Stimulated activated CD8-positive, alpha-beta memory T cell treated with anti-CD3 and anti-CD28 coated beads, Interleukin-12 subunit alpha, Interleukin-12 subunit beta, amount 100 ng/mL, for 4 hours (primary cell): ENCODE results near the gene CHKB.
"Not testable (repeated sequence)": the region's sequence is repeated elsewhere in the genome, so short reads cannot be mapped to it uniquely, and the experiment has no call there.

ENCODE experiments used
- DNase-seq: peaks from one replicate; pipeline ENCODE4 v3.0.0-alpha.2; 2020; ENCODE audit warnings: low read depth

CHKB gene

GRCh38 chr22:50612528-50613221 lies 30.0 kb upstream of the CHKB start:
- no peak for DNase-seq

- no peak for DNase-seq
Observed at GRCh38 chr22:50612168-50612527, 29.5 kb upstream of the CHKB start.

DNA sequence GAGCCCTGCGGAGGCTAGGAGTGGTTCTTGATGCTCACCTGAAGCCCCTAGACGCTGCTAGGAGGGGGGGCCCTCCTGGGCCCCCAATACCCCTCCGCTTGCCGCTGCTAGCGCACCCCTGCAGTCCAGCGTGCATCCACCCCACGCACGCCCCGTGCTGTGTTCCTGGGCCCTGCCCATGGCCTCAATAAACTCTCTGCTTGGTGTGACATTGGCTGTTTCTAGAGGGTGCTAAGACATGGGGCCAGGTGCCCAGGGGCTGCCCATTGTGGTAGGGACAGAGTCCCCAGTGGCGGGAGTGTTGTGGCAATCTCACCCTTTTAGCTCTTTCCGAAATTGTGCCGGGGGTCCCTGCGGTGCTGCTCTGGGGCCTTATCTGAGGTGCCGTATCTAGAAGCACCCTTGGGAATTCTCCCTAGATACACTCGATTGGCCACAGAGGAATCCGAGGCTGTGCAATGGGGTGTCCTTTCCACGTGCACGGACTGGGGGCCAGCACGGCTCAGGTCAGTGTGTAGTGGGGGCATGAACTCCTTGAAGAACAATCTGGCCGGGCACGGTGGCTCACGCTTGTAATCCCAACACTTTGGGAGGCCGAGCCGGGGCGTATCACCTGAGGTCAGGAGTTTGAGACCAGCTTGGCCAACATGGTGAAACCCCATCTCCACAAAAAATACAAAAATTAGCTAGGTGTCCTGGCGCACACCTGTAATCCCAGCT lies 28.9 kb upstream of the CHKB start:
- DNase-seq: no peak

DNA sequence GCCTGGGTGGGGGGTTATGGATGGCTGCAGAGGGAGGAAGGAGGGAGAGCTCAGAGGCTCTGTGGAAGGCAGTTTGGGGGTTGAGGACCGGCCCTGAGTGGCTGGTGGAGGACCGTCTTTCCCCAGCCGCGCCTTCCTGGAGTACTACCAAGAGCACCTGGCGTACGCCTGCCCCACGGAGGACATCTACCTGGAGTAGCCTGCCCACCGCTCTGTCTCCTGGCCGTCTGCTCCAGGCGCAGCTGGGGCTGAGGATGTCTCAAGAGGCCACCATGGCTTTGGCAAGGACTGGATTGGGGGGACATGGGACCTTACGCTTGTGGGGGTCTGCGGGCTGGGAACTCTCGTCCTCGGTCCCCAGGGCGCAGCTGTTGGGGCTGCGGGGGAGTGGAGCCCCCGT lies 27.9 kb upstream of the CHKB start:
- no peak for DNase-seq

- no peak for DNase-seq
Observed at GRCh38 chr22:50610041-50610451, 27.4 kb upstream of the CHKB start.

GRCh38 chr22:50609599-50609998 lies 26.9 kb upstream of the CHKB start:
- no peak for DNase-seq

DNA sequence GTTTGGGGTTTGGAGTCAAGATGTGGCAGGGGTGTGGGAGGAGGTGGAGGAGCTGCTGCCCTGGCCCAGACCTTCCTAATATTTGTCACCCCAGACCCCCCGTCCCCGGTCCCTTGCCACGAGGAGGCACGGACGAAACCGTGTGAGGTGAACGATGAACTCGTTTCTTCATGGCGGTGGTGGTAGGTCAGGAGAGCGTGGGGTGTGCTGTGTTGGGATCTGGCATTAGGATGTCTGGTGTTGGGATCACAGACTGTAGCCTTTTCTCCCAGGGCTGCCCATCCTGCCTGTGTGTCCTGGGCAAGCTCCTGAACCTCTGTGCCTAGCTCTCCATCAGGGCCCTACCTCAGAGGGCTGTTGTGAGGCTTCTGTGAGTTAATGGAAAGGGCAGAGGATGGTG lies 26.3 kb upstream of the CHKB start:
- DNase-seq: no peak

DNA sequence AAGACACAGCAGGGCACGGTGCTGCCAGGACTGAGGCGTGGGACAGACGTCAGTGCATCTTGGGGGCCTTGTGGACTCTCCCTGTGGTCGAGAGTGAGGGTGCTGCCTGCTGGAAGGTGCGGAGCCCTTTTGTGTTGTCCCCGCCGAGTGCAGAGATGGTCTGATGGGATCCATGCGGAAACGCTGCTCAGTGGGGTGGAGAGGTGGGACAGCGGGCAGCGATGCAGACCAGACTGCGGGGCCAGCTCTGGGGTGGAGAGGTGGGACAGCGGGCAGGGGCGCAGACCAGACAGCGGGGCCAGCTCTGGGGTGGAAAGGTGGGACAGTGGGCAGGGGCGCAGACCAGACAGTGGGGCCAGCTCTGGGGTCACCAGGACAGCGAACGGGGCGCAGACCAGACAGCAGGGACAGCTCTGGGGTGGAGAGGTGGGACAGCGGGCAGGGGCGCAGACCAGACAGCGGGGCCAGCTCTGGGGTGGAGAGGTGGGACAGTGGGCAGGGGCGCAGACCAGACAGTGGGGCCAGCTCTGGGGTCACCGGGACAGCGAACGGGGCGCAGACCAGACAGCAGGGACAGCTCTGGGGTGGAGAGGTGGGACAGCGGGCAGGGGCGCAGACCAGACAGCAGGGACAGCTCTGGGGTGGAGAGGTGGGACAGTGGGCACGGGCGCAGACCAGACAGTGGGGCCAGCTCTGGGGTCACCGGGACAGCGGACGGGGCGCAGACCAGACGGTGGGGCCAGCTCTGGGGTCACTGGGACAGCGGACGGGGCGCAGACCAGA lies 25.6 kb upstream of the CHKB start:
- not testable (repeated sequence) for DNase-seq

DNA sequence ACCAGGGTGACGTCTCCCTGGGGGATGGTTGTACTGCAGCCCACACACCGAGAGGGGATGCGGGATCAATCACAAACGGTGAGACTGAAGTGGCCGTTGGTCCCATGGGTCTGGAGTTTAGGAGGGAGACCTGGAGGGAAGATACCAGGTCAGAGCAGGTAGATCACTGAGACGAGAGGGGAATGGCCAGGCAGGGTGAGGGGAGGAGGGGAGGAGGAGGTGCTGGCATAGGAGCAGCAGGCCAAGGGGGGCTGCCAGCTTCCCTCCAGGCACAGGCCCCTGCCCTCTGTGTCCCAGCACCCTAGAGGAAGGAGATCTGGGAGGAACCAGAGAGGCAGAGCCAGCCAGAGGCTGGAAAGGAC lies 25.0 kb upstream of the CHKB start:
- DNase-seq: no peak

DNA sequence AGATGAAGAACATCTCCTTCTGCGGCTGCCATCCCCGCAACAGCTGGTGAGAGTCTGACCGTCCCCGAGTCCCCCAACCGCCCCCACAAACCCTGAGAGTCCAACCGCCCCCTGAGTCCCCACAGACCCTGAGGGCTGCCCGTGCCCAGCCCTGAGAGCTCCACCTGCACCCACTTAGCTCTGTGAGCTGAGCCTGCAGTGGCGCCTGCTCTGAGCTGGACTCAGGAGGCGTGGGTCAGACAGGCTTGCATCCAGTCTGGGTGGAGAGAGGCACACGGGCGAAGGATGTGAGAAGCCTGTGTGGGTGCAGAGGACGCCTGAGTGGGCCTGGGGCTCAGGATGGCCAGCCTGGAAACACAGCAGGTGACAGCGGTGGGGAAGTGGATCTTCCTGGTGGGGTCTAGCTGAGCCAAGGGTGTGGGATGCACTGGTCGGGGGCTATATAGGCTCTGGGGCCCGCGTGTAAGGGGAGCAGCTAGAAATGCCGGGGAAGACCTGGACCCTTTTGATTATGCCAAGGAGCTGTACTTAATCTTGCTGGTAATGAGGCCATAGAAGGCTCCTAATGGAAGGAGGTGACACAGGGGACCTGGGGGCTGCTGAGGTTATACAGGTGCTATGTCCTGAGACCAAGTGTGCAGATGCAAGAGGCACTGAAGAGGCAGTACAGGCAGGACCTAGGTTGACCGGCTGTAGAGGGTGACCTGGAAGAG lies 24.5 kb upstream of the CHKB start:
- no peak for DNase-seq

DNA sequence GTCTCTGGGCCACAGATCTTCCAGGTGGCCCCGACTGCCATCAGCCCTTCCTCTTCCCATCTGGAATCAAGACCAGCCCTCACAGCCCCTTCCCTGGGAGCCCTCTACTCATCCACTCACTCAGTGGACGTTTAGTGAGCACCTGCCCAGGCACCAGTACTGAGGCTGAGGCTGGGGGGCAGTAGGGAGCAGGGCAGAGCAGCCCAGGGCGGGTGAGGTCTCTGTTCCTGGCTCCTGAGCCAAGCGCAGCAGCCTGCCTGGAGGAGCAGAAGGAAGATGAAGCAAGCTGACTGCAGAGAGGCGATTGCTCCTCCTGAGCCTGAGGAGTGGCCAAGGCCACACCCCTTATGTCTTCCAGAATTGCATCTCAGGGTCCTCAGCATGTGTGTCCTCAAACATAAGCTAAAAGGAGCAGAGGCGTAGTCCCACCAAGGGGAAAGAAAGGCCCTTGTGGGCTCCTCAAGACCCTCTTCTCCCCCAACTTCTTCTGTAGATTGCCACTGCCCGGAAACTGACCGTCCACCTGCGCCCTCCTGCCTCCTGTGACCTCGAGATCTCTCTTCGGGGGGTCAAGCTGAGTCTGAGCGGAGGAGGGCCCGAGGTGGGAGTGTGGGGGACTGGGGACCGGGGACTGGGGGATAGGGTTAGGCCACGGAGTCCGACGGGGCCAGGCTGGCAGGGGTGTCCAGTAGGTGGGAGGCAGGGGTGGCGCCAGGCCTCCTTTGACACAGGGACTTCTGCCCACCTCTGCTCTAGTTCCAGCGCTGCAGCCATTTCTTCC lies 23.7 kb upstream of the CHKB start:
- no peak for DNase-seq

DNA sequence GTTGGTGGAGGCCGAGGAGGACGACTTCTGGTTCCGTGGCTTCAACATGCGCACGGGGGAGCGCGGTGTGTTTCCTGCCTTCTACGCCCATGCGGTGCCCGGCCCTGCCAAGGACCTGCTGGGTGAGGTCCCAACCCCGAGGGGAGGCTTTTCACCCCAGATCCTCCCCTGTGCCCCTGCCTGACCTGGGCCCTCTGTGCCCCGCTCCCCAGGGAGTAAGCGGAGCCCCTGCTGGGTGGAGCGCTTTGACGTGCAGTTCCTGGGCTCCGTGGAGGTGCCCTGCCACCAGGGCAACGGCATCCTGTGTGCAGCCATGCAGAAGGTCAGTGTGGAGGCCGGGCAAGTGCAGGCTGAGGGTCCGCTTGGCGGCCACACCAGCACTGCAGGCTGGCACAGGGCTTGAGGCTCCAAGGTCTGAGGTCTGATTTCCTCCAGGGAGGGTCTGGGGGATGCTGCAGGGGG lies 23.0 kb upstream of the CHKB start:
- no peak for DNase-seq

GRCh38 chr22:50605002-50605612 lies 22.5 kb upstream of the CHKB start:
- no peak for DNase-seq

DNA sequence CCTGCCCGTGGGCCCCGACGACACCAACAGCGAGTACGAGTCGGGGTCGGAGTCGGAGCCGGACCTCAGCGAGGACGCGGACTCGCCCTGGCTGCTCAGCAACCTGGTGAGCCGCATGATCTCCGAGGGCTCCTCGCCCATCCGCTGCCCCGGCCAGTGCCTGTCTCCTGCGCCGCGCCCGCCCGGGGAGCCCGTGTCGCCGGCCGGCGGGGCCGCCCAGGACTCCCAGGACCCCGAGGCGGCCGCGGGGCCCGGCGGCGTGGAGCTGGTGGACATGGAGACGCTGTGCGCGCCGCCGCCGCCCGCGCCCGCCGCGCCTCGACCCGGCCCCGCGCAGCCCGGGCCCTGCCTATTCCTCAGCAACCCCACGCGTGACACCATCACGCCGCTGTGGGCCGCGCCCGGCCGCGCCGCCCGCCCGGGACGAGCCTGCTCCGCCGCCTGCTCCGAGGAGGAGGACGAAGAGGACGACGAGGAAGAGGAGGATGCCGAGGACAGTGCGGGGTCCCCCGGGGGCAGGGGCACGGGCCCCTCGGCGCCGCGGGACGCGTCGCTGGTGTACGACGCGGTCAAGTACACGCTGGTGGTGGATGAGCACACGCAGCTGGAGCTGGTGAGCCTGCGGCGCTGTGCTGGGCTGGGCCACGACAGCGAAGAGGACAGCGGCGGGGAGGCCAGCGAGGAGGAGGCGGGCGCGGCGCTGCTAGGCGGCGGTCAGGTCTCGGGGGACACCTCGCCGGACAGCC lies 21.8 kb upstream of the CHKB start:
- DNase-seq: no peak

- DNase-seq: no peak
Observed at GRCh38 chr22:50603511-50604255, 21.0 kb upstream of the CHKB start.

GRCh38 chr22:50602338-50602700 lies 19.7 kb upstream of the CHKB start:
- DNase-seq: no peak

DNA sequence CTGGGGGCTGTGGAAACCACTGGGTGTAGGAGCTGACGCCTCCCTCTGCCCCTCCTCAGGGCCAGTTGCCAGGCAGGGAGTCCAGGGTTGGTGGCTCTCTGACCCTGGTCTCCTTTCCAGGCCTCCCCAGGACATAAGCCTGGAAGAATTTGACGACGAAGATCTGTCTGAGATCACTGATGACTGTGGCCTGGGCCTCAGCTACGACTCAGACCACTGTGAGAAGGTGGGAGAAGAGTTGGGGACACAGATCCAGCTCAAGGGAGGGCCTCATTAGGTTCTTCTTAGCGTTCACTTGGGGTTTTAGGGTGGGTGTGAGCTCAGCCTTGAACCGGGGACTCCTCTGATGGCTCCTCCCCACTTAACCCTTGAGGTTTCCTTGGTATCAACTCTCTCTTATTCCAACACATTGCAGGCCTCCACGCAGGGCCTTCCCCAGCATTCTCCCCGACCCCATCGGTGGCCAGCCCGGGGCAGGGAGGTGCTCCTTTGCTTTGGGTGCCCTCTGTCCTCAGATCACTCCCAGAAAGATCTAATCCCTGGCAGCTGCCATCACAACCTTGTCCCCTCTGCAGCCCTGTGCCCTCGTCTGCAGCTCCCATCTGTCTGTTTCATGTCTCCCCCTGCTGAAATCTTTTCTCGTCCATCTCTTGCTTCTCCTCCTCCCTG lies 19.2 kb upstream of the CHKB start:
- DNase-seq: no peak

DNA sequence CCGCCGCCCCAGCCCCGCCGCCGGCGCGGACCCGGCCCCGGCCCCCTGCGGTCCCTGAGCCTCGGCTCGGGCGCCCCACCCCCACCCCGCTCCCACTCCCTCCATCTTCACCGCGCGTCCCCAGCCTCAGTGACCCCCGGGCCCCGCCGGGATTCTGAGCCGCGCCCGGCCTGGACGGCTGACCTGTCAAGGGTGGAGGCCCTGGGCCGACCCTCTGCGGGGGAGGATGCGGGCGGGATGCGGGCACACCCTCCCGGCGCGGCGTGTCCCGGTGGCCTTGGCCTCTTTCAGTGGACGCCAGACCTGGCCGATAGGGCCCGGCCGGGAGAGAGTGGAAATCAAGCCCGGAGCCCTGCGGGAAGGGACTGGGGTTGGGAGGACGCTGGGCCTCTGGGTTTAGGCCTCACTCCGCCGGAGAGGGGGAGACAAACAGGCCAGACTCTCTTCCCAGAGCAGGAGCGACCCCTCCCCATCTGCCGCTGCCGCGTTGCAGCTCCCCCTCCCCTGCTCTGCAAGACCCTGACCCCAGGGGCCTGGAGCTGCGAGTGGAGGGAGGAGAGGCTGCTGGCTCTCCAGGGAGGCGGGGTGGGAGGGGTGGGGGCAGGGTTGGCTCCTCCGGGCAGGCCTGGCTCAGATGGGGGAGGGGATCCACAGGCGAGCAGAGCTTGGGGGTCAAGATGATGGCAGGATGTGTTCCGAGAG lies 18.5 kb upstream of the CHKB start:
- DNase-seq: no peak

GRCh38 chr22:50600538-50600937 lies 17.9 kb upstream of the CHKB start, which contains the start of gene MAPK8IP2:
MAPK8IP2 (plus strand) TSS chr22:50600793; CDS start chr22:50600819, 26 bp downstream.
- DNase-seq: no peak
